HCT116 (cell line): ENCODE data around the gene ROMO1. TPM values are rescaled to one million over a fixed set of nuclear protein-coding genes. Genes with fewer than 3 reads are reported as not detected.

ENCODE experiments used
- ATAC-seq: fragments of 200-7000 bp; cut with Tn5 transposase; 2 replicates; pipeline ENCODE4 v1.9.1; 2020; ENCODE audit warnings: mild to moderate bottlenecking, moderate library complexity
- BruUV-seq: library from RNA; stranded (reverse); fragments of 400-500 nt; replicated peaks from 2 replicates; lab custom pipeline; 2021; lab: Mats Ljungman, UMichigan
- CTCF ChIA-PET: fragments of 300-600 bp; sonication (Branson Sonifier 250); formaldehyde crosslinking; loops from one replicate; lab custom pipeline; 2021; ENCODE audit warnings: antibody characterized with exemption; lab: Charles Lee
- POLR2A ChIA-PET: fragments of 300-600, 350-600 bp; sonication (Branson Sonifier 250); formaldehyde crosslinking; loops from one replicate; lab custom pipeline; 2021; ENCODE audit warnings: antibody characterized with exemption; lab: Charles Lee
- RAD21 ChIA-PET, 2 experiments: fragments of 300-600 bp; sonication (Branson Sonifier 250); formaldehyde crosslinking; loops; one replicate each; lab custom pipeline; 2023; ENCODE audit warnings: low total read pairs in 2 of 2; ENCODE audit not compliant: uncharacterized antibody in 2 of 2, unreplicated experiment in 2 of 2, low non-redundant PET in 1 of 2; lab: Charles Lee
- DNase-seq: peaks from one replicate; pipeline ENCODE4 v3.0.0-alpha.2; 2010; ENCODE audit warnings: low read depth, low spot score
- H2AFZ ChIP-seq: fragments of 200-600 bp; shearing (Covaris generic), sonication (generic); 2 replicates; pipeline ENCODE4 v1.6.1; 2017; ENCODE audit warnings: low read depth, mixed run types, mixed read lengths, antibody characterized with exemption, low read length; ENCODE audit not compliant: poor library complexity, severe bottlenecking
- H3K27ac ChIP-seq: 2 replicates; pipeline ENCODE4 v1.5.1; 2012; ENCODE audit warnings: low read depth, low read length
- H3K27me3 ChIP-seq: fragments of 200-600 bp; sonication (generic); 2 replicates; pipeline ENCODE4 v1.6.1; 2016; ENCODE audit warnings: mixed run types, low read length, mixed read lengths; ENCODE audit not compliant: insufficient read depth
- H3K36me3 ChIP-seq, 2 experiments: fragments of 200-500 bp in 1 of 2; fragments of 200-600 bp in 1 of 2; sonication (Bioruptor generic) in 1 of 2; sonication (generic) in 1 of 2; 2 replicates each; pipeline versions ENCODE4 v1.5.1 to v1.6.1; 2014 to 2016; ENCODE audit warnings: low read length in 2 of 2, inconsistent platforms in 1 of 2, mixed read lengths in 1 of 2, mixed run types in 1 of 2; ENCODE audit not compliant: insufficient read depth in 2 of 2, control insufficient read depth in 1 of 2
- H3K4me1 ChIP-seq, 2 experiments: fragments of 200-600 bp in 1 of 2; sonication (generic) in 1 of 2; 2 replicates each; pipeline versions ENCODE4 v1.5.1 to v1.6.1; 2012 to 2017; ENCODE audit warnings: low read length in 2 of 2, inconsistent platforms in 1 of 2, mild to moderate bottlenecking in 1 of 2, mixed read lengths in 1 of 2, mixed run types in 1 of 2, moderate library complexity in 1 of 2; ENCODE audit not compliant: insufficient read depth in 2 of 2, control insufficient read depth in 1 of 2
- H3K4me2 ChIP-seq: fragments of 200-600 bp; sonication (generic); 2 replicates; pipeline ENCODE4 v1.6.1; 2017; ENCODE audit warnings: mixed run types, low read length, mixed read lengths
- H3K4me3 ChIP-seq, 2 experiments: fragments of 200-600 bp in 1 of 2; sonication (generic) in 1 of 2; replicated peaks in 1 of 2; 2 replicates each; pipeline ENCODE4 v1.5.1; 2011 to 2016; ENCODE audit warnings: low read length in 2 of 2, control low read depth in 1 of 2, low read depth in 1 of 2, mild to moderate bottlenecking in 1 of 2, mixed read lengths in 1 of 2, mixed run types in 1 of 2
- H3K79me2 ChIP-seq: fragments of 200-600 bp; sonication (generic); 2 replicates; pipeline ENCODE4 v1.6.1; 2017; ENCODE audit warnings: mild to moderate bottlenecking, mixed run types, low read length, moderate library complexity, mixed read lengths; ENCODE audit not compliant: insufficient read depth
- H3K9ac ChIP-seq: fragments of 200-600 bp; sonication (generic); 2 replicates; pipeline ENCODE4 v1.6.1; 2016; ENCODE audit warnings: low read length, mixed read lengths
- H3K9me2 ChIP-seq: fragments of 200-600 bp; sonication (generic), shearing (Covaris generic); 2 replicates; pipeline ENCODE4 v1.6.1; 2017; ENCODE audit warnings: mixed run types, mild to moderate bottlenecking, moderate library complexity; ENCODE audit not compliant: insufficient read depth
- H3K9me3 ChIP-seq, 2 experiments: fragments of 200-500 bp in 1 of 2; fragments of 200-600 bp in 1 of 2; sonication (Bioruptor generic) in 1 of 2; sonication (generic) in 1 of 2; 2 replicates each; pipeline ENCODE4 v1.6.1; 2014 to 2017; ENCODE audit warnings: low read length in 2 of 2, mixed read lengths in 2 of 2, inconsistent platforms in 1 of 2, low read depth in 1 of 2, mild to moderate bottlenecking in 1 of 2, mixed run types in 1 of 2, moderate library complexity in 1 of 2; ENCODE audit not compliant: control insufficient read depth in 1 of 2, insufficient read depth in 1 of 2
- H4K20me1 ChIP-seq: fragments of 200-600 bp; sonication (generic), shearing (Covaris generic); 2 replicates; pipeline ENCODE4 v1.6.1; 2017; ENCODE audit warnings: mixed run types, mild to moderate bottlenecking, moderate library complexity; ENCODE audit not compliant: insufficient read depth
- CEBPB ChIP-seq: IDR thresholded peaks from 2 replicates; pipeline ENCODE4 v1.6.1; 2012; ENCODE audit warnings: low read depth
- ELF1 ChIP-seq: IDR thresholded peaks from 2 replicates; pipeline ENCODE4 v1.6.1; 2012; ENCODE audit warnings: low read depth, borderline replicate concordance
- JUND ChIP-seq: IDR thresholded peaks from 2 replicates; pipeline ENCODE4 v1.6.1; 2012
- POLR2A ChIP-seq: IDR thresholded peaks from 2 replicates; pipeline ENCODE4 v1.7.0; 2011; ENCODE audit warnings: borderline replicate concordance; ENCODE audit not compliant: insufficient read depth, insufficient read length; ENCODE audit errors: extremely low read depth
- POLR2AphosphoS5 ChIP-seq: IDR thresholded peaks from 2 replicates; pipeline ENCODE4 v1.6.1; 2011; ENCODE audit warnings: mild to moderate bottlenecking, low read depth, low read length, moderate library complexity
- RAD21 ChIP-seq: IDR thresholded peaks from 2 replicates; pipeline ENCODE4 v1.6.1; 2012; ENCODE audit warnings: low read depth, mild to moderate bottlenecking
- SIN3A ChIP-seq: IDR thresholded peaks from 2 replicates; pipeline ENCODE4 v1.6.1; 2012; ENCODE audit warnings: low read depth
- ZNF274 ChIP-seq: fragments of 200-500 bp; sonication (Bioruptor generic); IDR thresholded peaks from 2 replicates; pipeline ENCODE4 v1.6.1; 2014; ENCODE audit warnings: mild to moderate bottlenecking, low read depth, low read length, inconsistent platforms
- intact Hi-C: fragments of 100-400 bp; cut with micrococcal nuclease; formaldehyde crosslinking; loops from 2 replicates; pipeline ENCODE4 v1.10.0; 2022
- total RNA-seq: library from RNA; stranded (reverse); gene quantifications from one replicate; pipeline ENCODE4 v1.2.1, GENCODE V29; 2021; ENCODE audit not compliant: unreplicated experiment
- TF ChIP-seq, protein P1 (sequence below): IDR thresholded peaks from 2 replicates; pipeline ENCODE4 v1.6.1; 2012
- TF ChIP-seq, protein P2 (sequence below): IDR thresholded peaks from 2 replicates; pipeline ENCODE4 v1.6.1; 2012
- TF ChIP-seq, protein P3 (sequence below), 3 experiments: fragments of 200-600 bp in 1 of 3; sonication (generic) in 1 of 3; IDR thresholded peaks in 2 of 3; conservative IDR thresholded peaks in 1 of 3; 2 replicates each; pipeline ENCODE4 v1.5.1; 2012 to 2017; ENCODE audit warnings: low read depth in 2 of 3, low read length in 2 of 3, antibody characterized with exemption in 1 of 3, borderline replicate concordance in 1 of 3, control low read depth in 1 of 3, mild to moderate bottlenecking in 1 of 3, mixed read lengths in 1 of 3, mixed run types in 1 of 3, moderate library complexity in 1 of 3; ENCODE audit not compliant: insufficient read depth in 1 of 3
- TF ChIP-seq, protein P4 (sequence below): IDR thresholded peaks from 2 replicates; pipeline ENCODE4 v1.6.1; 2011; ENCODE audit warnings: mild to moderate bottlenecking, low read length, moderate library complexity; ENCODE audit not compliant: insufficient replicate concordance; ENCODE audit errors: extremely low read depth

The ROMO1 gene
- total RNA-seq, 1 experiment from 2014 or later, result 167 TPM

DNA sequence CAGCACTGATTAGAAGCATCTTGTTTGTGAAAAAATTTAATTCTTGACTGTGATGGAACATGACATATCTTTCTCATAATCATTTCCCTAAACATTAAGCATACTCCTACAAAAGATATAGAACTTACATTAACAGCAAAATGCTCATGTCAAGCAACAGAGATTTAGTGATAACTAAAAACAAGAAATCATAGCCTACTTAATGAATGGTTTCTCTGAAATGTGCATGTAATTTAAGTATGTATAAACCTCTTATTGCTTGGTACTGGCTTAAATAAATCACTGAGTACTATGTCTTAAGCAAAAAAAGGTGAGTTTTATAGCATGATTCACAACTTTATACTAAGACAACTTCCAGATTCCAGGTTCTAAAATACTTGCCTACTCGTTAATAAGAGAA, 9.3 kb downstream of the ROMO1 start:
- intact Hi-C loops, result no loop called here
- peaks cover 93% of the 10 kb centered on the region for H3K79me2 ChIP-seq
- no TSS peak for BruUV-seq

DNA sequence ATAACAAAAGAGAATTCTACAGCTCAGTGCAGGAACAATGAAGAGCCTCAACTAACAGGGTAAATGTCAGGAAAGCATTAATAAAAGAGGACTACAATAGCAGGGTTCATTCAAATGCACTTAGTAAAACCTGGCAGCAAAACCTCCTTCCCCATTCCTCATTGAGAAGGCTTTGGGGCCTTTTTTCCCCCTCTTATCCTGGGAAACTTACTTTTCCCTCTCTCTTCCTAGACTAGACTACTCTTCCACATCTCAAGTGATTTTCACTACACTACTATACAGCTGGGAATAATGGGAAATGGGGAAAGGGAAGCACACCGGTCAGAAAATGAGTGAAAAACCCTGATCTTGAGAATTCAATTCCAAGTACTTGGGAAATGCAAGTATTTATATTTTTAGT, 10.1 kb downstream of the ROMO1 start:
- H2AFZ ChIP-seq, result no peak overlapping the region
- ATAC-seq (no peak), DNase-seq (no peak)
- intact Hi-C loops, result no loop called here
- peaks cover 71% of the 10 kb centered on the region for H4K20me1 ChIP-seq
- H3K79me2 ChIP-seq, result peaks cover 98% of the 10 kb centered on the region
- no peak overlapping the region for H3K4me2 ChIP-seq
- peaks cover 82 to 91% of the 10 kb centered on the region in 2 experiments for H3K36me3 ChIP-seq
- RAD21 ChIA-PET, result no interaction called here
- H3K27me3 ChIP-seq, result no peaks in the 10 kb centered on the region
- CTCF ChIA-PET, result no interaction called here
- H3K9me2 ChIP-seq, result no peaks in the 10 kb centered on the region
- H3K9me3 ChIP-seq, result no peaks in the 10 kb centered on the region
- BruUV-seq, result no TSS peak
- H3K4me3 ChIP-seq, result no peak overlapping the region
- POLR2A ChIA-PET, result interaction anchor here (1.3 kb wide), 1 partner anchor 10 kb away, joined by 3 read pairs; no protein-coding TSS in a partner anchor
- H3K4me1 ChIP-seq, result no peaks in the 10 kb centered on the region
- no peak overlapping the region for H3K27ac ChIP-seq
- no peak overlapping the region for H3K9ac ChIP-seq
- TF ChIP-seq JUND, result no peak
- no peak for TF ChIP-seq POLR2A
- TF ChIP-seq SIN3A, result no peak
- TF ChIP-seq, protein P1, sequence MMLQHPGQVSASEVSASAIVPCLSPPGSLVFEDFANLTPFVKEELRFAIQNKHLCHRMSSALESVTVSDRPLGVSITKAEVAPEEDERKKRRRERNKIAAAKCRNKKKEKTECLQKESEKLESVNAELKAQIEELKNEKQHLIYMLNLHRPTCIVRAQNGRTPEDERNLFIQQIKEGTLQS, result no peak
- TF ChIP-seq CEBPB, result no peak
- TF ChIP-seq, protein P2, sequence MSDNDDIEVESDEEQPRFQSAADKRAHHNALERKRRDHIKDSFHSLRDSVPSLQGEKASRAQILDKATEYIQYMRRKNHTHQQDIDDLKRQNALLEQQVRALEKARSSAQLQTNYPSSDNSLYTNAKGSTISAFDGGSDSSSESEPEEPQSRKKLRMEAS, result no peak
- no peak for TF ChIP-seq RAD21
- TF ChIP-seq ZNF274, result no peak
- TF ChIP-seq, protein P3, sequence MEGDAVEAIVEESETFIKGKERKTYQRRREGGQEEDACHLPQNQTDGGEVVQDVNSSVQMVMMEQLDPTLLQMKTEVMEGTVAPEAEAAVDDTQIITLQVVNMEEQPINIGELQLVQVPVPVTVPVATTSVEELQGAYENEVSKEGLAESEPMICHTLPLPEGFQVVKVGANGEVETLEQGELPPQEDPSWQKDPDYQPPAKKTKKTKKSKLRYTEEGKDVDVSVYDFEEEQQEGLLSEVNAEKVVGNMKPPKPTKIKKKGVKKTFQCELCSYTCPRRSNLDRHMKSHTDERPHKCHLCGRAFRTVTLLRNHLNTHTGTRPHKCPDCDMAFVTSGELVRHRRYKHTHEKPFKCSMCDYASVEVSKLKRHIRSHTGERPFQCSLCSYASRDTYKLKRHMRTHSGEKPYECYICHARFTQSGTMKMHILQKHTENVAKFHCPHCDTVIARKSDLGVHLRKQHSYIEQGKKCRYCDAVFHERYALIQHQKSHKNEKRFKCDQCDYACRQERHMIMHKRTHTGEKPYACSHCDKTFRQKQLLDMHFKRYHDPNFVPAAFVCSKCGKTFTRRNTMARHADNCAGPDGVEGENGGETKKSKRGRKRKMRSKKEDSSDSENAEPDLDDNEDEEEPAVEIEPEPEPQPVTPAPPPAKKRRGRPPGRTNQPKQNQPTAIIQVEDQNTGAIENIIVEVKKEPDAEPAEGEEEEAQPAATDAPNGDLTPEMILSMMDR (IDR thresholded peaks at IDR 0.05 in 2 of 3, conservative IDR thresholded peaks at IDR 0.05 in 1 of 3; ENCODE audit: borderline replicate concordance in 1 of 3, insufficient read depth in 1 of 3, low read depth in 2 of 3, low read length in 2 of 3), result no peak
- TF ChIP-seq, protein P4, sequence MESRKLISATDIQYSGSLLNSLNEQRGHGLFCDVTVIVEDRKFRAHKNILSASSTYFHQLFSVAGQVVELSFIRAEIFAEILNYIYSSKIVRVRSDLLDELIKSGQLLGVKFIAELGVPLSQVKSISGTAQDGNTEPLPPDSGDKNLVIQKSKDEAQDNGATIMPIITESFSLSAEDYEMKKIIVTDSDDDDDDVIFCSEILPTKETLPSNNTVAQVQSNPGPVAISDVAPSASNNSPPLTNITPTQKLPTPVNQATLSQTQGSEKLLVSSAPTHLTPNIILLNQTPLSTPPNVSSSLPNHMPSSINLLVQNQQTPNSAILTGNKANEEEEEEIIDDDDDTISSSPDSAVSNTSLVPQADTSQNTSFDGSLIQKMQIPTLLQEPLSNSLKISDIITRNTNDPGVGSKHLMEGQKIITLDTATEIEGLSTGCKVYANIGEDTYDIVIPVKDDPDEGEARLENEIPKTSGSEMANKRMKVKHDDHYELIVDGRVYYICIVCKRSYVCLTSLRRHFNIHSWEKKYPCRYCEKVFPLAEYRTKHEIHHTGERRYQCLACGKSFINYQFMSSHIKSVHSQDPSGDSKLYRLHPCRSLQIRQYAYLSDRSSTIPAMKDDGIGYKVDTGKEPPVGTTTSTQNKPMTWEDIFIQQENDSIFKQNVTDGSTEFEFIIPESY, result no peak
- TF ChIP-seq POLR2AphosphoS5, result no peak

More for the DNA sequence above, 9.3 kb downstream of the ROMO1 start:
- ChIA-PET POLR2A (no interaction called here), CTCF (interaction anchor here (1.5 kb wide), 1 partner anchor 239 kb away, joined by 3 read pairs; no protein-coding TSS in a partner anchor), RAD21 (no interaction called here)
- no peaks in the 10 kb centered on the region for H3K4me1 ChIP-seq
- TF ChIP-seq ELF1 (no peak), RAD21 (no peak)
- ATAC-seq, result no peak
- no peak overlapping the region for H3K9ac ChIP-seq
- no peak overlapping the region for H3K27ac ChIP-seq
- H3K36me3 ChIP-seq, result peaks cover 78 to 88% of the 10 kb centered on the region in 2 experiments
- no peaks in the 10 kb centered on the region for H3K9me2 ChIP-seq
- H3K27me3 ChIP-seq, result no peaks in the 10 kb centered on the region
- H2AFZ ChIP-seq, result no peak overlapping the region
- H3K4me3 ChIP-seq, result no peak overlapping the region
- no peak for DNase-seq
- H4K20me1 ChIP-seq, result peaks cover 65% of the 10 kb centered on the region
- H3K4me2 ChIP-seq, result no peak overlapping the region
- H3K9me3 ChIP-seq, result no peaks in the 10 kb centered on the region
